Spleen (tissue), 11 donors: ENCODE results near the gene SLC30A5. TPM values are rescaled to one million over a fixed set of nuclear protein-coding genes. Genes with fewer than 3 reads are reported as not detected.

Experiments
- DNase-seq: peaks from one replicate; pipeline ENCODE4 v3.0.0-alpha.2; 2020
- H3K27ac ChIP-seq, 8 donors: fragments of 200-600 bp; sonication (generic) in 7 of 8; 1 replicate in 4 of 8; 2 replicates in 4 of 8; pipeline versions ENCODE4 v1.5.0 to v1.8.0; 2016 to 2021; ENCODE audit warnings: inconsistent platforms in 4 of 8, mild to moderate bottlenecking in 4 of 8, moderate library complexity in 1 of 8
- H3K27me3 ChIP-seq, 7 donors: fragments of 200-600 bp; sonication (generic) in 6 of 7; replicated peaks in 1 of 7; 1 replicate in 4 of 7; 2 replicates in 3 of 7; pipeline versions ENCODE4 v1.5.0 to v1.8.0; 2016 to 2021; ENCODE audit warnings: inconsistent platforms in 3 of 7, mild to moderate bottlenecking in 1 of 7
- H3K36me3 ChIP-seq, 6 donors: fragments of 200-600 bp; sonication (generic) in 5 of 6; 1 replicate in 4 of 6; 2 replicates in 2 of 6; pipeline versions ENCODE4 v1.5.0 to v1.8.0; 2016 to 2021; ENCODE audit warnings: inconsistent platforms in 2 of 6
- H3K4me1 ChIP-seq, 6 donors: fragments of 200-600 bp; sonication (generic) in 5 of 6; 1 replicate in 3 of 6; 2 replicates in 3 of 6; pipeline versions ENCODE4 v1.5.0 to v1.8.0; 2016 to 2021; ENCODE audit warnings: inconsistent platforms in 3 of 6
- H3K4me3 ChIP-seq, 8 donors: fragments of 200-600 bp; sonication (generic) in 7 of 8; 1 replicate in 4 of 8; 2 replicates in 4 of 8; pipeline versions ENCODE4 v1.5.0 to v1.8.0; 2016 to 2021; ENCODE audit warnings: inconsistent platforms in 4 of 8, mild to moderate bottlenecking in 4 of 8, moderate library complexity in 2 of 8
- H3K9me3 ChIP-seq, 8 donors: fragments of 200-600 bp; sonication (generic) in 7 of 8; 1 replicate in 4 of 8; 2 replicates in 4 of 8; pipeline versions ENCODE4 v1.5.0 to v1.8.0; 2016 to 2021; ENCODE audit warnings: inconsistent platforms in 4 of 8
- CTCF ChIP-seq, 11 experiments: fragments of 200-600 bp in 7 of 11; fragments of 450-650 bp in 4 of 11; sonication (generic) in 4 of 11; IDR thresholded peaks in 8 of 11; conservative IDR thresholded peaks in 3 of 11; 1 replicate in 7 of 11; 2 replicates in 4 of 11; pipeline versions ENCODE4 v1.4.0 to v1.8.0; 2016 to 2021; ENCODE audit warnings: antibody characterized with exemption in 11 of 11, inconsistent platforms in 4 of 11, mild to moderate bottlenecking in 1 of 11
- POLR2A ChIP-seq, 3 donors: fragments of 450-650 bp; IDR thresholded peaks; one replicate each; pipeline ENCODE4 v1.5.1; 2017; ENCODE audit warnings: antibody characterized with exemption in 3 of 3, mild to moderate bottlenecking in 1 of 3
- POLR2AphosphoS5 ChIP-seq, 3 donors: sonication (generic); formaldehyde crosslinking; IDR thresholded peaks; one replicate each; pipeline ENCODE4 v1.5.1; 2017; ENCODE audit warnings: antibody characterized with exemption in 3 of 3
- WGBS, 5 donors: extraction: QIAGEN DNeasy Blood & Tissue Kit in 3 of 5; methylation state at CpG; one replicate each; pipeline versions ENCODE4 v1.1.5 to v1.1.7; 2013 to 2018; 5-methylcytosine and 5-hydroxymethylcytosine counted together
- intact Hi-C: fragments of 100-400 bp; cut with DNase I; formaldehyde crosslinking; loops from one replicate; pipeline ENCODE4 v1.15.0; 2023; ENCODE audit warnings: low total_unique reads
- polyA plus RNA-seq, 3 donors: library from polyadenylated mRNA; stranded (reverse); fragments of 200-250 nt; gene quantifications; one replicate each; pipeline ENCODE4 v1.2.1, GENCODE V29; 2013
- small RNA-seq, 4 donors: library from RNA; depleted of rRNA; stranded (forward); fragments of <200 nt; gene quantifications; one replicate each; pipeline ENCODE3, GENCODE V24; 2016
- total RNA-seq, 7 donors: library from RNA; depleted of rRNA in 3 of 7; stranded (reverse); fragments of >200 nt in 3 of 7; fragmentation: NEBNext Ultra II Directional in 4 of 7; extraction: Animal tissue kit (Norgen Biotek cat#: 25700) in 4 of 7; gene quantifications; one replicate each; pipeline versions ENCODE4 v1.1.0 to v1.2.1, GENCODE V29; 2016 to 2021
- donor health status: healthy with polysubstance abuse.
- donor health status: DM: no; HTN: no; CAD: no; lungs with moderate emphysema.
- donor health status: DM: no; HTN: no; CAD: no.
- donor health status: Bipolar disorder and iron deficiency.
- donor health status: healthy.
- donor health status: DM: no; HTN: no; CAD: no.
- donor health status: DM: yes; HTN: yes; CAD: no.

SLC30A5 gene
- total and polyA plus RNA-seq, 10 donors, result 24.3 to 53.4 (median 32.4) TPM

GRCh38 chr5:69170495-69170894, 76.7 kb downstream of the SLC30A5 start:
- Histone ChIP-seq H3K27ac (no peak overlapping the region), H3K4me3 (no peak overlapping the region), H3K4me1 (peaks cover 6 to 30% (median 24%) of the 10 kb centered on the region in 6 donors), H3K36me3 (peaks cover 0 to 62% (median 18%) of the 10 kb centered on the region in 6 donors), H3K27me3 (no peaks in the 10 kb centered on the region), H3K9me3 (no peaks in the 10 kb centered on the region)
- TF ChIP-seq CTCF (IDR thresholded peaks at IDR 0.05 in 8 of 11, conservative IDR thresholded peaks at IDR 0.05 in 3 of 11), result no peak
- no peak for TF ChIP-seq POLR2A (IDR thresholded peaks at IDR 0.05)
- TF ChIP-seq POLR2AphosphoS5 (IDR thresholded peaks at IDR 0.05), result no peak
- intact Hi-C loops, result no loop called here
- WGBS, 5 donors, result 96 to 100% (median 100%) methylated on average over 1 of the region's 1 CpG
- no peak for DNase-seq

GRCh38 chr5:69170969-69171368, 77.2 kb downstream of the SLC30A5 start:
- TF ChIP-seq POLR2AphosphoS5 (IDR thresholded peaks at IDR 0.05) (no peak), CTCF (IDR thresholded peaks at IDR 0.05 in 8 of 11, conservative IDR thresholded peaks at IDR 0.05 in 3 of 11) (no peak)
- H3K9me3 ChIP-seq, result no peaks in the 10 kb centered on the region
- DNase-seq, result no peak
- no peak overlapping the region for H3K27ac ChIP-seq
- intact Hi-C loops, result no loop called here
- WGBS, 5 donors, result 96 to 100% (median 97%) methylated on average over 3 of the region's 3 CpGs
- no peak overlapping the region for H3K4me3 ChIP-seq
- H3K27me3 ChIP-seq, result no peaks in the 10 kb centered on the region
- H3K4me1 ChIP-seq, result peaks cover 6 to 28% (median 22%) of the 10 kb centered on the region in 6 donors
- peaks cover 0 to 67% (median 21%) of the 10 kb centered on the region in 6 donors for H3K36me3 ChIP-seq

Small RNAs within 50 kb of the gene (small RNA-seq; reads per million reads assigned to genes)
- gene SNORA50D (0 reads per million in 4 donors), gene SUMO2P4 (0 reads per million in 4 donors)

Other genes with a start within 250 kb of the SLC30A5 start
- 10 to 100 TPM in 4 of 7 donors, 1 to 10 TPM in 3; 4.5 to 22.6 (median 11.8) TPM for gene CCNB1, start 73.1 kb downstream of the SLC30A5 start, total RNA-seq
- 10 to 100 TPM in 2 of 3 donors, 1 to 10 TPM in 1; 3.7 to 22.6 (median 10.6) TPM for gene CCNB1, start 73.1 kb downstream of the SLC30A5 start, polyA plus RNA-seq
- 1 to 10 TPM; 4.7 to 9.1 (median 7.8) TPM for gene CENPH, start 95.6 kb downstream of the SLC30A5 start, total RNA-seq
- gene CENPH, start 95.6 kb downstream of the SLC30A5 start, polyA plus RNA-seq, result 10 to 100 TPM in 1 of 3 donors, 1 to 10 TPM in 2; 8.6 to 15.6 (median 9.1) TPM
- 10 to 100 TPM; 12.9 to 21.9 (median 17.2) TPM for gene CDK7, start 140.9 kb downstream of the SLC30A5 start, total RNA-seq
- gene CDK7, start 140.9 kb downstream of the SLC30A5 start, polyA plus RNA-seq, result 10 to 100 TPM; 17.4 to 19.0 (median 18.7) TPM
- gene CCDC125, start 238.8 kb downstream of the SLC30A5 start, total RNA-seq, result 10 to 100 TPM in 5 of 7 donors, 1 to 10 TPM in 2; 9.5 to 18.6 (median 11.0) TPM
- 1 to 10 TPM; 2.2 to 3.9 (median 2.5) TPM for gene CCDC125, start 238.8 kb downstream of the SLC30A5 start, polyA plus RNA-seq